Heart left ventricle (tissue), 16 donors: Measurements from ENCODE around the gene PHLPP2. TPM values are rescaled to one million over a fixed set of nuclear protein-coding genes. Genes with fewer than 3 reads are reported as not detected.
A peak's percentile ranks its signal among the peaks of the same experiment; 100 is the strongest.

Experiments
- ATAC-seq, 4 donors: fragments of 200-7000 bp; cut with Tn5 transposase; one replicate each; pipeline ENCODE4 v1.9.1; 2020 to 2022; ENCODE audit warnings: moderate library complexity in 4 of 4, mild to moderate bottlenecking in 3 of 4, moderate number of reproducible peaks in 1 of 4
- DNase-seq, 5 donors: peaks; one replicate each; pipeline ENCODE4 v3.0.0-alpha.2; 2020
- H3K27ac ChIP-seq, 12 donors: fragments of 200-600 bp; sonication (generic) in 4 of 12; one replicate each; pipeline versions ENCODE4 v1.5.0 to v1.8.0; 2016 to 2022; ENCODE audit warnings: mild to moderate bottlenecking in 2 of 12
- H3K27me3 ChIP-seq, 9 donors: fragments of 200-600 bp; sonication (generic) in 2 of 9; one replicate each; pipeline versions ENCODE4 v1.5.1 to v1.8.0; 2016 to 2022; ENCODE audit warnings: mild to moderate bottlenecking in 3 of 9
- H3K36me3 ChIP-seq, 9 donors: fragments of 200-600 bp; sonication (generic) in 2 of 9; one replicate each; pipeline versions ENCODE4 v1.5.0 to v1.8.0; 2018 to 2022; ENCODE audit warnings: mild to moderate bottlenecking in 2 of 9
- H3K4me1 ChIP-seq, 12 donors: fragments of 200-600 bp; sonication (generic) in 4 of 12; one replicate each; pipeline versions ENCODE4 v1.5.0 to v1.8.0; 2016 to 2022; ENCODE audit warnings: mild to moderate bottlenecking in 3 of 12
- H3K4me3 ChIP-seq, 12 donors: fragments of 200-600 bp; sonication (generic) in 4 of 12; one replicate each; pipeline versions ENCODE4 v1.5.0 to v1.8.0; 2017 to 2022; ENCODE audit warnings: mild to moderate bottlenecking in 9 of 12, moderate library complexity in 4 of 12
- H3K9me3 ChIP-seq, 12 donors: fragments of 200-600 bp; sonication (generic) in 4 of 12; one replicate each; pipeline versions ENCODE4 v1.5.0 to v1.8.0; 2016 to 2022; ENCODE audit warnings: mild to moderate bottlenecking in 1 of 12
- CTCF ChIP-seq, 12 donors: fragments of 200-600 bp; sonication (generic) in 4 of 12; IDR thresholded peaks; one replicate each; pipeline versions ENCODE4 v1.5.0 to v1.8.0; 2018 to 2022; ENCODE audit warnings: antibody characterized with exemption in 12 of 12, mild to moderate bottlenecking in 5 of 12
- POLR2A ChIP-seq, 2 donors: fragments of 450-650 bp; IDR thresholded peaks; one replicate each; pipeline ENCODE4 v1.6.1; 2017; ENCODE audit warnings: antibody characterized with exemption in 2 of 2, mild to moderate bottlenecking in 2 of 2, moderate library complexity in 2 of 2
- WGBS, 4 donors: extraction: QIAGEN DNeasy Blood & Tissue Kit in 2 of 4; methylation state at CpG; one replicate each; pipeline versions ENCODE4 v1.1.5 to v1.1.7; 2013 to 2018; 5-methylcytosine and 5-hydroxymethylcytosine counted together
- intact Hi-C, 10 donors: fragments of 100-400 bp; cut with DNase I; formaldehyde crosslinking; loops; one replicate each; pipeline versions ENCODE4 v1.11.1 to v1.14.2; 2022
- polyA plus RNA-seq, 2 donors: library from polyadenylated mRNA; stranded (reverse); fragments of 200-250 nt; gene quantifications; one replicate each; pipeline ENCODE4 v1.2.3, GENCODE V29; 2013
- total RNA-seq, 9 donors: library from RNA; depleted of rRNA in 2 of 9; stranded (reverse); fragments of >200 nt in 2 of 9; fragmentation: NEBNext Ultra II Directional in 3 of 9; extraction: Animal tissue kit (Norgen Biotek cat#: 25700) in 3 of 9; gene quantifications; one replicate each; pipeline versions ENCODE4 v1.1.0 to v1.2.4, GENCODE V29; 2016 to 2023
- donor health status: ischemic (EF 13 %, LVEDD 7.1; RV severe dilation, severe dysfunction).
- donor health status: healthy with polysubstance abuse.
- donor health status: DM: no; HTN: yes; CAD: no.
- donor health status: DM: no; HTN: no; CAD: no.
- donor health status: ischemic (EF 25% LVEDD 6.9; RV normal size, moderate dysfunction).
- donor health status: ischemic (EF 25% LVEDD 5.7; RV mildly dilated, moderate dysfunction).
- donor health status: healthy.
- donor health status: DM: yes; HTN: yes; CAD: no.
- donor health status: ischemic (EF 35%, LVEDD 5.7; RV mildly dilated, moderate dysfunction).
- donor health status: nonischemic (EF 11% LVEDD 7.7; RV severe dilation, severe dysfunction).
- donor health status: DM: yes; HTN: yes; CAD: no.
- donor health status: PGD.
- donor health status: ischemic (EF 29% LVEDD 5.4; RV normal size, mild dysfunction).
- donor health status: nonischemic (EF 23%, LVEDD 6.1; RV moderate dilation, normal function).

PHLPP2 gene
- total and polyA plus RNA-seq, 11 donors, result 0.99 to 7.4 (median 3.1) TPM

GRCh38 chr16:71637398-71637797 lies 87.1 kb downstream of the PHLPP2 start:
- peak overlapping the region in 2 of 12 donors; percentile 1 for H3K27ac ChIP-seq

DNA sequence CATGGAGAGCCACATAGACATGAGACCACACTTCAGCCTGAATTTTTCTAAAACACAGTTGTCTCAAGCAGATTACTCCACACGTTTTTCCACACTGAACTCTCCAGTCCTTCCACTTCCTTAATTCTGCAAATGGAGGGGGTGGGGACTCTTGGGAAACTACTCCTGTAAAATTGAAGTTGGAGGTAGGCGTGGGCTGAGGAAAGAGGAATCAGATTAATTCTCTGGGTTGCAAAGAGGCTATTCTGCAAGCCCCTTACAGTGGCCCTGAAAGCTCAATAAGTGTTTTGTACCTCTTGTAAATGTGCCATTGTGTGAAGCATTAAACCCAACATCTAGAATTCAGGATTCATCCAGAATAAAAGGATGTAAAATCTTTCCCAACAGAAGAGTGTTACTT lies 88.9 kb downstream of the PHLPP2 start:
- TF ChIP-seq POLR2A (IDR thresholded peaks at IDR 0.05) (no peak), CTCF (IDR thresholded peaks at IDR 0.05) (no peak)
- Histone ChIP-seq H3K4me1 (no peaks in the 10 kb centered on the region), H3K36me3 (peaks cover 0 to 5% (median 0%) of the 10 kb centered on the region in 9 donors), H3K27ac (no peak overlapping the region), H3K9me3 (no peaks in the 10 kb centered on the region), H3K27me3 (no peaks in the 10 kb centered on the region), H3K4me3 (no peak overlapping the region)
- intact Hi-C loops, result no loop called here
- no peak for ATAC-seq
- WGBS, 4 donors, result 58 to 67% (median 59%) methylated on average over 2 of the region's 2 CpGs
- no peak for DNase-seq

More at GRCh38 chr16:71637398-71637797, 87.1 kb downstream of the PHLPP2 start:
- Histone ChIP-seq H3K36me3 (peaks cover 0 to 6% (median 0%) of the 10 kb centered on the region in 9 donors), H3K27me3 (no peaks in the 10 kb centered on the region), H3K4me3 (no peak overlapping the region), H3K4me1 (no peaks in the 10 kb centered on the region), H3K9me3 (no peaks in the 10 kb centered on the region)
- intact Hi-C loops, result no loop called here
- peak in 2 of 4 donors; percentile 78 to 88 for ATAC-seq
- 37 to 55% (median 47%) methylated on average over 3 of the region's 3 CpGs for WGBS, 4 donors
- TF ChIP-seq CTCF (IDR thresholded peaks at IDR 0.05), result no peak
- no peak for TF ChIP-seq POLR2A (IDR thresholded peaks at IDR 0.05)
- peak in 2 of 5 donors; percentile 41 to 42 for DNase-seq

DNA sequence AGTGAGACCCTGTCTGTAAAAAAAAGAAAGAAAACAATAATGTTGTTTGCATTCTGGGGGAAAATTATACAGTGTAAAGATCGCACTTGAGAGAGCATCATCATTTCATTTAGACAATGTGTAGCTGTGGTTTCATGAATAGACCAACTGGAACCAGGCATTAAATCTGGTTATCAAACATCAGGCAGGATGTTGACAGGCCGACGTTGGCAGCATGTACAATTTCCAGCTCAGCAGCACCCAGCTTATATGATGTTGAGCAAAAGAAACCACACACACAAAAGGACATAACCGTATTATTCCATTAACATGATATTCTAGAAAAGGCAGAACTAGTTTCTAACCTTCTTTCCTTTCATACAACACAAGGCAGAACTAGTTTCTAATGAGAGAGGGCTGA lies 92.7 kb downstream of the PHLPP2 start:
- Histone ChIP-seq H3K27ac (no peak overlapping the region), H3K9me3 (no peaks in the 10 kb centered on the region), H3K36me3 (no peaks in the 10 kb centered on the region), H3K4me1 (peaks cover 0 to 8% (median under 1%) of the 10 kb centered on the region in 12 donors), H3K27me3 (peaks cover 3 to 19% (median 14%) of the 10 kb centered on the region in 9 donors), H3K4me3 (no peak overlapping the region)
- TF ChIP-seq CTCF (IDR thresholded peaks at IDR 0.05) (no peak), POLR2A (IDR thresholded peaks at IDR 0.05) (no peak)
- WGBS, 4 donors, result 44 to 58% (median 46%) methylated on average over 4 of the region's 4 CpGs
- ATAC-seq (no peak), DNase-seq (no peak)
- intact Hi-C loops, result no loop called here

GRCh38 chr16:71630808-71631207 lies 93.7 kb downstream of the PHLPP2 start:
- Histone ChIP-seq H3K9me3 (no peaks in the 10 kb centered on the region), H3K36me3 (no peaks in the 10 kb centered on the region), H3K4me3 (no peak overlapping the region), H3K4me1 (peaks cover 0 to 18% (median 10%) of the 10 kb centered on the region in 12 donors), H3K27ac (no peak overlapping the region), H3K27me3 (peaks cover 8 to 29% (median 24%) of the 10 kb centered on the region in 9 donors)
- intact Hi-C loops, result no loop called here
- ATAC-seq (no peak), DNase-seq (no peak)
- 92 to 95% (median 94%) methylated on average over 4 of the region's 4 CpGs for whole genome bisulfite sequencing, 4 donors
- TF ChIP-seq CTCF (IDR thresholded peaks at IDR 0.05), result no peak
- no peak for TF ChIP-seq POLR2A (IDR thresholded peaks at IDR 0.05)
